GM19025 (cell line): ENCODE measurements around the gene AK5.
"Not testable (repeated sequence)": the region's sequence is repeated elsewhere in the genome, so short reads cannot be mapped to it uniquely, and the experiment has no call there.

Source experiments
- ATAC-seq: cut with Tn5 transposase; IDR thresholded peaks from one replicate; pipeline ENCODE4 v1.9.1; 2021; ENCODE audit warnings: mild to moderate bottlenecking, low read depth, moderate library complexity; ENCODE audit not compliant: unreplicated experiment

The AK5 gene

GRCh38 chr1:77484334-77484733 lies 202.5 kb downstream of the AK5 start:
- no peak for ATAC-seq

DNA sequence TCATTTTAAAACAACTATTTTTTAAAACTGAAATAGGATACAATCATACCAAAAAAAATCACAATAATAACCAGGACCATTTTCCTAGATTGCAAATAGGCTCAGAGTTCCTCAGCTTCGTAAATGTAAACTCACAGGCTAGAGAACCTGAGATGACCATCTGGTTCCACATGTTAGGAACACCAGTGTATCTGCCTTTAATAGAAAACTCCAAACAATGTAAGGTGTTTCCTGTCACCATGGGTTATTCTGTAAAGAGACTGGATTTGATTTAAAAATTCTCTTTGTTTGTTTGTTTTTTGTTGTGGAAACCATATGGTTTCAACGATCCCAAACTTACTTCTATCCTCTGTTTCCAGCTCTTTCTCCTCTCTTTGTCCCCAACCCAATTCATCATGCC lies 203.1 kb downstream of the AK5 start:
- ATAC-seq: no peak

GRCh38 chr1:77487631-77488030 lies 205.8 kb downstream of the AK5 start:
- ATAC-seq: no peak

DNA sequence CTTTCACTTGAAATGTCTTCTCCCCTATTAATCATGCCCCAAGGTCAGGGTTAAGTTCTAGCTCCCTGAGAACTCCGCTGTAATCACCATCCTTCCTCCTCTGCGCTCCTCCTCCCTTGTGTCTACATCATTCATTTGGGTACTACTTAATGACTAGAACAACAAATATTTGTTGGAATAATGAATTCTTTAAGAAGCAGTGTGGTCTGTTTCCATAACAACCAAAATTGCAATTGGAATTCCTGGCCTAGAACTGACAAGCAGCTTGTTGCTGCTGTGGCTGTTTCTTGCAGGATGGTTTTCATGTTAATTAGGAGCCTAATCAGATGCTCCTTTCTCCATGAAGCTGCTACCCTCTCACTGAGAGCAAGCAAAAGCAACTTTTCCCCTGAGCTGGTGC lies 208.1 kb downstream of the AK5 start:
- no peak for ATAC-seq

DNA sequence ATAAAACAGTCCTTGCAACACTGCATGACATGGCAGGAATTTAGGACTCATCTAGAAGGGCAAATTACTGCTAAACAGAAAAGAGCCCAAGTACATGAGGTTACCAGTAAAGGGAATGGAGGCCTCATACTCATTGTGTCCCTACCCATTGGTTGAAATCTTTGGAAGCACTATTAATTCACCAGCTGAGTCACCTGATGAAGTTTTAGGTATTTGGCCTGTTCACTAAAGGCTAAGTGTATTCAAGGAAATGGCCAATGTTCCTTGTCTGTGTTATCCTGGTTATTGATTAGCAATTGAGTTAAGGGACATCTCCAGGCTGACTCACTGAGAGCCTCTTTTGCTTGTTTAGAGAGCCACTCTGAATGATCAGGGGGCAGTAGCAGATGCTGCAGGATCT lies 212.2 kb downstream of the AK5 start:
- no peak for ATAC-seq

- ATAC-seq: no peak
These were observed 217.1 kb downstream of the AK5 start for GRCh38 chr1:77498918-77499317.

GRCh38 chr1:77499466-77499865 lies 217.6 kb downstream of the AK5 start:
- ATAC-seq: no peak

DNA sequence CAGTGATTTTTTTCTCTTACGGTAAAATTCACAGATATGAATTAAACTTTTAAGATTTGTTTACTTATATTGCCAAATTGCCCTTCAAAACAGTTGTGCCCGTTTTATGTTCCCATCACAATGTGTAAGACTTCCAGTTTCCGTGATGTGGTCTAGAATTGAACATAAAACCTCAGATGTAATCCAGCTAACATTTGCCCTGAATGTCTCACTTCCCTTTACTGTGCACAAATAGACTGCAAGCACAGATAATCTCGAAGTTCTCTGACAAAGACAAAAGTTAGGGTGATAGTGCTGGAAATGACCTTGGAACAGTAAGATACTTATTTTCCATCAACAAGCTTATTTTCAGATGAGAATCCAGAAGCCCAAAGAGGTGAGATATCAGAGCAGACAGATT lies 223.2 kb downstream of the AK5 start:
- no peak for ATAC-seq

DNA sequence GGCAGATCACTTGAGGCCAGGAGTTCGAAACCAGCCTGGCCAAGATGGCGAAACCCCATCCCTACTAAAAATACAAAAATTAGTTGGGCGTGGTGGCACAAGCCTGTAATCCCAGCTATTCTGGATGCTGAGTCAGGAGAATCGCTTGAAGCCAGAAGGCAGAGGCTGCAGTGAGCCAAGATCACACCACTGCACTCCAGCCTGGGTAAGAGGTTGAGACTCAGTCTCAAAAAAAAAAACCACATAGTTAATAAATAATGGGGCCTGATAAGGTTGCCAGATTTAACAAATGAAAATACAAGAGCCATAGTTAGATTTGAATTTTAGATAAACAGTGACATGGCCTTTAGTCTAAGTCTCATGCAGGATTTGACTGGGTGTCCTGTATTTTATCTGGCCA lies 225.0 kb downstream of the AK5 start:
- ATAC-seq: no peak

- ATAC-seq: no peak
These were observed 227.3 kb downstream of the AK5 start for GRCh38 chr1:77509051-77509492.

DNA sequence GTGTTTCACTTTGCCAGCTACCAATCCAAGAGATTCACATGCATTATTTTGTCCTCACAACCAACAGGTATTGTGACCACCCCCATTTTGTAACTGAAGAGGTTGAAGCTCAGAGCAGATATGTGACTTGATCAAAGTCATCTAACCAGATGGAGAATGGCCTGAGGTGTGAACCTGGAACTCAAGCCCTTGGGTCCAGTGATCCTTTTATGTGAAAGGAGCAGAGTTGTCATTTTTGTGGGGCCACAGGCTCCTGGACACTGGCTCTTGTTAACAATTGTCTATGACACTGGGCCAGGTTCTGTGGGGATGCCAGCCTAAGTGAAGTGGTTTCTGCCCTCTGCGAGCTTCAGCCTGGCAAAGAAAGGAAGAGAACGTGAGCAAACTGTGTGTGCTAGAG lies 228.1 kb downstream of the AK5 start:
- ATAC-seq: no peak

- ATAC-seq: no peak
These were observed 229.6 kb downstream of the AK5 start for GRCh38 chr1:77511440-77511840.

GRCh38 chr1:77512650-77513049 lies 230.8 kb downstream of the AK5 start:
- ATAC-seq: not testable (repeated sequence)

DNA sequence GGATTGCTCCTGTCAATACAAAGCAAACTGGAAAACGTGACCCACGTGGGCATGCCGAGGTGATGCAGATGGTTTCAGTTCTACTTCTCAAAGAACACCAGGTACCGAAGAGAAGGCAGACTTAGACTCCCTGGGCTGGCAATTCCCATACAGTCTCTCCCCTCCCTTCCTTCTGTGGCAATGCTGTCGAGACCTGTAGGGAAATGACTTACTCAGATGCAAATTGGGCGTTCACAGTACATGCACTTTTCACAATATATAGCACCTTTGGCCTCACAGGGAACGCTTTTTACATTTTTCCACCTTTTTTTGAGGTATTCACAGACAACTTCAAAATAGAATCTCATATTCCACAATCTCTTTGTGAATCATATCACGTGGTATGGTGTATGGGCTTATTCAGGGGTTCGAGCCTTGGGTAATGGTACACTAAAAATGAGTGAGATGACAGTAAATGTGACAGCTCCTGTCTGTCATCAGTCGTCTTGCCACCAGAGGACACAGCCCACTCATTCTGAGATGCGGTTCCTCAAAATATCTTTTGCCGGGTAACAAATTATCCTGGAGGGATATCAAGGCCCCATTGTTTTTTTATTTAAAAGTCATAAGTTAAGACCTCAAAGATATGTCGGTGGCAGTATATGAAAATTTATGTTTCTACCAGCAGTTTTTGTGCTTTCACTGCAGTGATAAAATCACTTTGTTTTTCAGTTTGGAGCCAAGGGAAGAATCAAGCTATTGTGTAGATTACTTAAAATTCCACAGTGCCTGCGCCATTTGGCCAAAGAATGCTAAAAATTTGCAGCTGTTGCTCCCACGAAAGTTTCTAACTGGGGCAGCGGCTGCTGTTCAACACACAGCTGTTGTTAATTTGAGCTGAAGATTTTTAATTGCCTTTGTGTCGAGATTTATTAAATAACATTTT lies 232.3 kb downstream of the AK5 start:
- ATAC-seq: no peak

DNA sequence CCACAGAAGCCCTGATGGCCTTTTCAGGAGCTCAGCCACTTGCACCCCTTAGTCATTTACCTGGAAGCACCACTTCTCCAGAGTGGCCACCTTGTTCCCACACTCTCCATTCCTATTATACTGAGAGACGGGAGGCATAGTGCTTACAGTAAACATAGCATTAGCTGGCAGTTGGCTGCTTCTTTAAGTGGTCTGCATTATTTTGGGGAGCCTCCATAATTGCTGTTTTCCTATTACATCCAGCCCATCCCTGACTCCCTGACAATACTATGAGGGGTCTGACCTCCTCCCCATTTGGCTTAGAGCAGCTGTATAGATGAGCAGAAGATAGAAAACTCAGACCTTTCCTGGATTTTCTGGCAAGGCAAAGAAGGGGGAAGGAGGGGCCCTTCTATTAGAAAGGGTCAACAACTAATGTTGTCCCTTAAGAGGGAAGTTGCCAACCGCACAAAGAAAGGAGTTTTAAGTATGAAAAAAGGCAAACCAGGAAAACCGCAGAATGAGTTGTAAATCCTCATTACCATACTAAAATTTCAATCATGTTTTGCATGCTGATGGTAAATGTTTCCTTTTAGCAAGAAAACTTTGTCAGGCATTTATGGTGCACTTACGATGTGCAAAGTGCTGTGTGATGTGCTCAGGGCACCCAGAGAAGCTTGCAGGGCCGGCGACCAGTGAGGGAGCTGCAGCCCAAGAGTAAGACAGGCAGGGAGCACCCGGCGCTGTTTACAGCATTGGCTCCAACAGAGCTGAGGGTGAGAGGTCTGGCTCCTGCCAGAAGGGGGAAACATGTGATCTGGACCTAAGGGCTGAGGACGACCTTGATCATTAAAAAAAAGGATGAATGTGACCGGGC lies 233.3 kb downstream of the AK5 start:
- no peak for ATAC-seq

GRCh38 chr1:77516106-77516505 lies 234.3 kb downstream of the AK5 start:
- no peak for ATAC-seq

- ATAC-seq: no peak
These were observed 242.2 kb downstream of the AK5 start for GRCh38 chr1:77524038-77524437.

DNA sequence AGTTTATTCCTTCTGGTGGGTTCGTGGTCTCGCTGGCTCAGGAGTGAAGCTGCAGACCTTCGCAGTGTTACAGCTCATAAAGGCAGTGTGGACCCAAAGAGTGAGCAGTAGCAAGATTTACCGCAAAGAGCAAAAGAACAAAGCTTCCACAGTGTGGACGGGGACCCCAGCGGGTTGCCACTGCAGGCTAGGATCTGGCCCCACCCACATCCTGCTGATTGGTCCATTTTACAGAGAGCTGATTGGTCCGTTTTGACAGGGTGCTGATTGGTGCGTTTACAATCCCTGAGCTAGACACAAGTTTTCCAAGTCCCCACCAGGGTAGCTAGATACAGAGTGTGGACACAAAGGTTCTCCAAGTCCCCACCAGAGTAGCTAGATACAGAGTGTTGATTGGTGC lies 249.3 kb downstream of the AK5 start:
- ATAC-seq: not testable (repeated sequence)

DNA sequence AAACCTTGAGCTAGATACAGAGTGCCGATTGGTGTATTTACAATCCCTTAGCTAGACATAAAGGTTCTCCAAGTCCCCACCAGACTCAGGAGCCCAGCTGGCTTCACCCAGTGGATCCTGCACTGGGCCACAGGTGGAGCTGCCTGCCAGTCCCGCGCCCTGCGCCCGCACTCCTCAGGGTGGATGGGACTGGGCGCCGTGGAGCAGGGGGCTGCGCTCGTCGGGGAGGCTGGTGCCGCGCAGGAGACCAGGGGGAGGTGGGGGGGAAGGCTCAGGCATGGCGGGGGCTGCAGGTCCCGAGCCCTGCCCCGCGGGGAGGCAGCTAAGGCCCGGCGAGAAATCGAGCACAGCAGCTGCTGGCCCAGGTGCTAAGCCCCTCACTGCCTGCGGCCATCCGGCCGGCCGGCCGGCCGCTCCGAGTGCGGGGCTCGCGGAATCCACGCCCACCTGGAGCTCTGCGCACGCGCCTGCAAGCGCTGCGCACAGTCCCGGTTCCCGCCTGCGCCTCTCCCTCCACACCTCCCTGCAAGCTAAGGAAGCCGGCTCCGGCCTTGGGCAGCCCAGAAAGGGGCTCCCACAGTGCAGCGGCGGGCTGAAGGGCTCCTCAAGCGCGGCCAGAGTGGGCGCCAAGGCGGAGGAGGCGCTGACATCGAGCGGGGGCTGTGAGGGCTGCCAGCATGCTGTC lies 249.9 kb downstream of the AK5 start:
- not testable (repeated sequence) for ATAC-seq

DNA sequence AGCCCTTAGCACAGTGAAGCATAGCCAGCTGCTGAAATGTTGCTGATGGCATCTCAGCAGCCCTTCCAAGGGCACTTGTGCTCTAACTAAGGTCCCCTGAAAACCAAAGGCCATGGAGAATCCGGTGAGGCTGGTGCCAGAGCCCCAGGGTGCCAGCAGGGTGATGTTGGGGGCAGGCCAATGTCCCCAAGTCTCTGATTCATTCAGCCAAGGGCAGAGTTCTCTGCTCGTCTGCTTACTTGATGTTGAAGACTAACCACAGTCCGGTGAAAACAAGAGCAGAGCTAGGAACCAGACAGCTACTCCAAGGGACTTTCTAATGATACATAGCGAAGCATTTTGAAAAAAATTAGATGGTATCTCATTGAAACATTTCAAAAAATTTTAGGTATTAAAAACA lies 250.8 kb downstream of the AK5 start:
- no peak for ATAC-seq
